Testis (tissue), 3 donors: ENCODE data around the gene TAB3. TPM values are rescaled to one million over a fixed set of nuclear protein-coding genes. Genes with fewer than 3 reads are reported as not detected.

Experiments
- DNase-seq: peaks from one replicate; pipeline ENCODE4 v3.0.0-alpha.2; 2019
- H3K27ac ChIP-seq, 2 donors: fragments of 200-600 bp; sonication (generic); one replicate each; pipeline ENCODE4 v1.5.1; 2019
- H3K27me3 ChIP-seq: fragments of 200-600 bp; sonication (generic); one replicate; pipeline ENCODE4 v1.5.1; 2019
- H3K36me3 ChIP-seq: fragments of 200-600 bp; sonication (generic); one replicate; pipeline ENCODE4 v1.5.1; 2017; ENCODE audit warnings: low read depth; ENCODE audit errors: missing control alignments
- H3K4me1 ChIP-seq: fragments of 200-600 bp; sonication (generic); one replicate; pipeline ENCODE4 v1.5.1; 2019
- H3K4me3 ChIP-seq, 2 donors: fragments of 200-600 bp; sonication (generic); one replicate each; pipeline ENCODE4 v1.5.1; 2017 to 2019
- H3K9me3 ChIP-seq: fragments of 200-600 bp; sonication (generic); one replicate; pipeline ENCODE4 v1.5.1; 2017
- POLR2A ChIP-seq: fragments of 450-650 bp; IDR thresholded peaks from one replicate; pipeline ENCODE4 v1.6.1; 2017; ENCODE audit warnings: antibody characterized with exemption, mild to moderate bottlenecking, moderate library complexity
- WGBS, 2 donors: methylation state at CpG; one replicate each; pipeline ENCODE4 v1.1.5; 2018; 5-methylcytosine and 5-hydroxymethylcytosine counted together
- intact Hi-C: fragments of 100-400 bp; cut with DNase I; formaldehyde crosslinking; loops from one replicate; pipeline ENCODE4 v1.15.1; 2023; ENCODE audit warnings: low total_unique reads
- polyA plus RNA-seq: library from polyadenylated mRNA; stranded (reverse); fragments of 350-450 nt; fragmentation: Illumina TruSeq; extraction: RNeasy Lipid Tissue Mini Kit (QIAGEN cat#74804); gene quantifications from one replicate; pipeline ENCODE4 v1.2.3, GENCODE V29; 2014; ENCODE audit warnings: low read depth, low replicate concordance; ENCODE audit not compliant: insufficient read depth
- total RNA-seq, 2 donors: library from RNA; depleted of rRNA; stranded (reverse); fragments of >200 nt; gene quantifications; one replicate each; pipeline ENCODE4 v1.2.3, GENCODE V29; 2016
- TF ChIP-seq, protein P1 (sequence below), 3 experiments: fragments of 450-650 bp in 2 of 3; fragments of 200-600 bp in 1 of 3; sonication (generic) in 1 of 3; IDR thresholded peaks; one replicate each; pipeline ENCODE4 v1.5.1; 2016 to 2019; ENCODE audit warnings: antibody characterized with exemption in 3 of 3, mild to moderate bottlenecking in 2 of 3, moderate library complexity in 1 of 3

Gene TAB3
- total and polyA plus RNA-seq, 3 donors from 2014 or later = 33.0 to 181 (median 166) TPM

DNA sequence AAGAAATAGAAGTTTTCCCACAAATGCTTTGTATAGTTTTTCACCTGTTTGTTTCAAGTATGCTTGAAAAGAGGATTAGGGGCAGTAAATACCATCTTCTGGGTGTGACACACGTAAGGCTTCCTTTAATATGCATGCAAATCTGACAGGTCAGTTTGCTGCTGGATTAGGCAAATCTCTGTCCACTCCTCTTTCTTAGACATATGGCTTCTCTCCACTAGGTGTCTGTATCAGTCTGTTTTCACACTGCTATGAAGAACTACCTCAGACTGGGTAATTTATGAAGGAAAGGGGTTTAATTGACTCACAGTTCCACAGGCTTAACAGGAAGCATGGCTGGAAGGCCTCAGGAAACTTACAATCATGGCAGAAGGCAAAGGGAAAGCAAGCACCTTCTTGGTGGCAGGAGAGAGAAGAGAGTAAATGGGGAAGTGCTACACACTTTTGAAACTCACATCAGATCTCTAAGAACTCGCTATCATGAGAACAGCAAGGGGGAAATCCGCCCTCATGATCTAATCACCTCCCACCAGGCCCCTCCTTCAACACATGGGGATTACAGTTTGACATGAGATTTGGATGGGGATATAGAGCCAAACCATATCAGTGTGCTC, 66.9 kb downstream of the TAB3 start:
- no peak overlapping the region for H3K4me3 ChIP-seq
- no peaks in the 10 kb centered on the region for H3K4me1 ChIP-seq
- DNase-seq = no peak
- no peak overlapping the region for H3K27ac ChIP-seq
- no peaks in the 10 kb centered on the region for H3K36me3 ChIP-seq
- H3K27me3 ChIP-seq = no peaks in the 10 kb centered on the region
- intact Hi-C loops = no loop called here
- 70 to 78% methylated on average over 3 of the region's 3 CpGs for WGBS, 2 donors
- TF ChIP-seq, protein P1, sequence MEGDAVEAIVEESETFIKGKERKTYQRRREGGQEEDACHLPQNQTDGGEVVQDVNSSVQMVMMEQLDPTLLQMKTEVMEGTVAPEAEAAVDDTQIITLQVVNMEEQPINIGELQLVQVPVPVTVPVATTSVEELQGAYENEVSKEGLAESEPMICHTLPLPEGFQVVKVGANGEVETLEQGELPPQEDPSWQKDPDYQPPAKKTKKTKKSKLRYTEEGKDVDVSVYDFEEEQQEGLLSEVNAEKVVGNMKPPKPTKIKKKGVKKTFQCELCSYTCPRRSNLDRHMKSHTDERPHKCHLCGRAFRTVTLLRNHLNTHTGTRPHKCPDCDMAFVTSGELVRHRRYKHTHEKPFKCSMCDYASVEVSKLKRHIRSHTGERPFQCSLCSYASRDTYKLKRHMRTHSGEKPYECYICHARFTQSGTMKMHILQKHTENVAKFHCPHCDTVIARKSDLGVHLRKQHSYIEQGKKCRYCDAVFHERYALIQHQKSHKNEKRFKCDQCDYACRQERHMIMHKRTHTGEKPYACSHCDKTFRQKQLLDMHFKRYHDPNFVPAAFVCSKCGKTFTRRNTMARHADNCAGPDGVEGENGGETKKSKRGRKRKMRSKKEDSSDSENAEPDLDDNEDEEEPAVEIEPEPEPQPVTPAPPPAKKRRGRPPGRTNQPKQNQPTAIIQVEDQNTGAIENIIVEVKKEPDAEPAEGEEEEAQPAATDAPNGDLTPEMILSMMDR (IDR thresholded peaks at IDR 0.05) = no peak
- no peak for TF ChIP-seq POLR2A
- no peaks in the 10 kb centered on the region for H3K9me3 ChIP-seq

DNA sequence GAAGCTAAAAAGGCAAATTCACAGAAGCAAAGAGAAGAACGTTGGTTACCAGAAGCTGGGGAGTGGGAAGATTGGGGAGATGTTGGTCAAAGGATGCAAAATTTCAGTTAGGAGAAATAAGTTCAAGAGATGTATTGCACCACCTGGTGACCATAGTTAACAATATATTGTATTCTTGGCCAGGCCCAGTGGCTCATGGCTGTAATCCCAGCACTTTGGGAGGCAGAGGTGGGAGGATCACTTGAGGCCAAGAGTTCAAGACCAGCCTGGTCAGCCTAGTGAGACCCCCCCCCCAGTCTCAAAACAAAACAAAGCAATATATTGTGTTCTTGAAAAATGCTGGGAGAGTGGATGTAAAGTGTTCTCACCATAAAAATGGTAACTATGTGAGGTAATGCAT, 67.9 kb downstream of the TAB3 start:
- intact Hi-C loops = no loop called here
- WGBS, 2 donors = 33 to 83% methylated on average over 1 of the region's 1 CpG
- Histone ChIP-seq H3K9me3 (no peaks in the 10 kb centered on the region), H3K4me1 (no peaks in the 10 kb centered on the region), H3K4me3 (no peak overlapping the region), H3K36me3 (no peaks in the 10 kb centered on the region), H3K27ac (no peak overlapping the region), H3K27me3 (no peaks in the 10 kb centered on the region)
- TF ChIP-seq, protein P1 (IDR thresholded peaks at IDR 0.05) = no peak
- no peak for TF ChIP-seq POLR2A
- DNase-seq = no peak

DNA sequence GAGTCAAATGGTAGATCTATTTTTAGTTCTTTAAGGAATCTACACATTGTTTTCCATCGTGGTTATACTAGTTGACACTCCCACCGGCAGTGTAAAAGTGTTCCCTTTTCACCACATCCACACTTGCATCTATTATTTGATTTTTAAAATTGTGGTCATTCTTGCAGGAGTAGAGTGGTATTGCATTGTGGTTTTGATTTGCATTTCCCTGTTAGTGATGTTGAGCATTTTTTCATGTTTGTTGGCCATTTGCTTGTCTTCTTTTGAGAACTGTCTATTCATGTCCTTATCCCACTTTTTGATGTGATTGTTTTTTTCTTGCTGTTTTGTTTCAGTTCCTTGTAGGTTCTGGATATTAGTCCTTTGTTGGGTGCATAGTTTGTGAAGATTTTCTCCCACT, 70.0 kb downstream of the TAB3 start:
- Histone ChIP-seq H3K4me1 (no peaks in the 10 kb centered on the region), H3K9me3 (no peaks in the 10 kb centered on the region), H3K4me3 (no peak overlapping the region), H3K27ac (no peak overlapping the region), H3K27me3 (no peaks in the 10 kb centered on the region), H3K36me3 (no peaks in the 10 kb centered on the region)
- 50 to 87% methylated on average over 1 to 2 of the region's 2 CpGs for WGBS, 2 donors
- no peak for TF ChIP-seq POLR2A
- TF ChIP-seq, protein P1 (IDR thresholded peaks at IDR 0.05) = no peak
- no peak for DNase-seq
- intact Hi-C loops = no loop called here

DNA sequence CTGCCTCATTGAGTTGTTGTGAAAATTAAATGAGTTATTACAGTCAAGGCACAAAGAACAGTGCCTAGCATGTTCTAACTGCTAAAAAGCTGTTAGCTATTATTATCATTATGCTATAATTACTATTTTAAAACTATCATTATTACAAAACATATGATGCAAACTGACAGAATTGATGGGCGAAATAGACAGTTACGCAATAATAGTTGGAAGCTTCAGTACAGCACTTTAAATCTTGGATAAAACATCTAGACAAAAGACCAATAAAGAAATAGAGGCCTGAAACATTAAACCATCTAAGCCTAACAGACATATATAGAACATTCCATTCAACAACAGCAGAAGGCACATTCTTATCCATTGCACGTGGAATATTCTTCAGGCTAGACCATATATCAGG, 73.0 kb downstream of the TAB3 start:
- intact Hi-C loops = no loop called here
- Histone ChIP-seq H3K4me1 (no peaks in the 10 kb centered on the region), H3K9me3 (no peaks in the 10 kb centered on the region), H3K36me3 (no peaks in the 10 kb centered on the region), H3K27me3 (no peaks in the 10 kb centered on the region), H3K4me3 (no peak overlapping the region), H3K27ac (no peak overlapping the region)
- DNase-seq = no peak
- TF ChIP-seq, protein P1 (IDR thresholded peaks at IDR 0.05) = no peak
- no peak for TF ChIP-seq POLR2A
- 78 to 86% methylated on average over 3 of the region's 3 CpGs for WGBS, 2 donors

DNA sequence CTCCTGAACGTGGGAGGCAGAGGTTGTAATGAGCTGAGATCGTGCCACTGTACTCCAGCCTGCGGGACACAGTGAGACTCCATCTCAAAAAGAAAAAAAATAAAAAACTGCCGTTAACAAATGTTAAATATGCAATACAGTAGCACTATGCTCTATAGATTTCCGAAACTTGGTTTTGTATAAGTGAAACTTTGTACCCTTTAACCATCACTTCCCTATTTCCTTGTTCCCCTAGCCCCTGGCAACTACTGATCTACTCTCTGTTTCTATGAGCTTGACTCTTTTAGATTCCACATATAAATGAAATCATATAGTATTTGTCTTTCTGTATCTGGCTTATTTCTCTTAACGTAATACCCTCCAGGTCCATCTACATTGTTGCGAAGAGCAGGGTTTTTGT, 74.1 kb downstream of the TAB3 start:
- no peaks in the 10 kb centered on the region for H3K36me3 ChIP-seq

More for the DNA sequence above, 74.1 kb downstream of the TAB3 start:
- 86 to 87% methylated on average over 7 of the region's 7 CpGs for WGBS, 2 donors
- Histone ChIP-seq H3K27ac (no peak overlapping the region), H3K27me3 (no peaks in the 10 kb centered on the region), H3K4me3 (no peak overlapping the region), H3K4me1 (no peaks in the 10 kb centered on the region), H3K9me3 (no peaks in the 10 kb centered on the region)
- TF ChIP-seq, protein P1 (IDR thresholded peaks at IDR 0.05) = no peak
- no peak for TF ChIP-seq POLR2A
- intact Hi-C loops = no loop called here
- DNase-seq = no peak
